Measurements from ENCODE around the gene DLGAP1.
A peak's percentile ranks its signal among the peaks of the same experiment; 100 is the strongest.

Gene DLGAP1

GRCh38 chr18:3998698-3999333, 456.3 kb downstream of the DLGAP1 start:
- CTCF ChIA-PET = interaction anchor here (0.6 to 1.2 kb wide), 4 partner anchors 14 to 329 kb away, joined by 3 to 11 read pairs (median 4); no protein-coding TSS in a partner anchor
- DNase-seq (ENCODE audit: extremely low spot score) = peak; percentile 8
- POLR2A ChIA-PET = no interaction called here
- no peak for TF ChIP-seq FOXK2 (IDR thresholded peaks at IDR 0.05)
- TF ChIP-seq, protein P1, sequence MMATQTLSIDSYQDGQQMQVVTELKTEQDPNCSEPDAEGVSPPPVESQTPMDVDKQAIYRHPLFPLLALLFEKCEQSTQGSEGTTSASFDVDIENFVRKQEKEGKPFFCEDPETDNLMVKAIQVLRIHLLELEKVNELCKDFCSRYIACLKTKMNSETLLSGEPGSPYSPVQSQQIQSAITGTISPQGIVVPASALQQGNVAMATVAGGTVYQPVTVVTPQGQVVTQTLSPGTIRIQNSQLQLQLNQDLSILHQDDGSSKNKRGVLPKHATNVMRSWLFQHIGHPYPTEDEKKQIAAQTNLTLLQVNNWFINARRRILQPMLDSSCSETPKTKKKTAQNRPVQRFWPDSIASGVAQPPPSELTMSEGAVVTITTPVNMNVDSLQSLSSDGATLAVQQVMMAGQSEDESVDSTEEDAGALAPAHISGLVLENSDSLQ (IDR thresholded peaks at IDR 0.05) = no peak
- TF ChIP-seq SP1 (IDR thresholded peaks at IDR 0.05) = no peak
- TF ChIP-seq TARDBP (IDR thresholded peaks at IDR 0.05) = no peak
- no peak for TF ChIP-seq CTBP1 (IDR thresholded peaks at IDR 0.05; ENCODE audit: borderline replicate concordance)
- no peak for TF ChIP-seq HDGF (IDR thresholded peaks at IDR 0.05; ENCODE audit: borderline replicate concordance)
- no peak for TF ChIP-seq ELF4 (IDR thresholded peaks at IDR 0.05)
- TF ChIP-seq BHLHE40 (IDR thresholded peaks at IDR 0.05; ENCODE audit: borderline replicate concordance) = no peak
- TF ChIP-seq ZNF384 (IDR thresholded peaks at IDR 0.05) = no peak
- TF ChIP-seq LEF1 (IDR thresholded peaks at IDR 0.05; ENCODE audit: borderline replicate concordance) = no peak
- no peak for TF ChIP-seq NFRKB (IDR thresholded peaks at IDR 0.05)
- no peak for TF ChIP-seq L3MBTL2 (conservative IDR thresholded peaks at IDR 0.05)

- peak; percentile 14 for DNase-seq (ENCODE audit: extremely low spot score)
- CTCF ChIA-PET = interaction anchor here (0.6 to 1.5 kb wide), 13 partner anchors 10 to 349 kb away, joined by 3 to 14 read pairs (median 3); no protein-coding TSS in a partner anchor
- POLR2A ChIA-PET = no interaction called here
- TF ChIP-seq TARDBP (IDR thresholded peaks at IDR 0.05) = no peak
- TF ChIP-seq ZNF384 (IDR thresholded peaks at IDR 0.05) = peak; percentile 78
Measured at GRCh38 chr18:3995476-3996102, 459.5 kb downstream of the DLGAP1 start.

DNA sequence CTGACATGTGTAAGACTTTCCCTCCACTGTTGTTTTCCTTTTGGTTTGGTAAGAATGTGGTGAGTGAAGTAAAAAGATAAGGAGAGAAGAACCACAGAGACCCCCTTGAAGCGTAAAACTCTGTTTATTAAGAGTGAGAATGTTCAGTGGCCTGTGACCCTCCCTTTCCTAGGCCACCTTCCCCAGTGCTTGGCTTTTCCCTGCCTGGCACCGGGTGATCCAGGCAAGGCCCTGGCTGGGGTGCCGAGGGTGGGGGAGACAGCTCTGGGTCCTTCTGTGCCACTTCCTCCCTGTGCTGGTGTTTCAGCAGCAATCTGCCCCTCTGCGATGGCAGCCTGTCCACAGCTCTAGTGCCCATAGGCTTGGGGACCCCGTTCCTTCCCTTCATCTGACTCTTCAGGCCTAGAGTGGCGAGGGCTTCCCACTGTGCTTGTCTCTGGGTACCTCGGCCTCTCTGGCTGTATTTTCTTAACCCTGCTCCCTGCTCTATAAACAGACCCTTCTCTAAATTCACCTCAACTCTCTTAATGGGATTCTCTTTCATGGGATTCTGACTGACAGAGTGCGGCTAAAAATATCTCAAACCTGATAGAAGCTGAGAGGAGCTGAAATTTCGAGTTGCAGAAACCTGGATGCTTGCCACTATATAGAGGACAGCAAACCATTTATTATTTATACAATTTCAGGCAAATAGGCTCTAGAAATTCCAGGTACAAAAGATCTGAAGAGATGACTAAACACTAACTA, 461.0 kb downstream of the DLGAP1 start:
- ChIA-PET CTCF (interaction anchor here (0.6 to 1.5 kb wide), 2 partner anchors 108 to 223 kb away, joined by 3 to 14 read pairs; no protein-coding TSS in a partner anchor), POLR2A (no interaction called here)
- TF ChIP-seq FOXK2 (IDR thresholded peaks at IDR 0.05) (no peak), NFRKB (IDR thresholded peaks at IDR 0.05) (no peak), HDGF (IDR thresholded peaks at IDR 0.05; ENCODE audit: borderline replicate concordance) (no peak), SP1 (IDR thresholded peaks at IDR 0.05) (no peak), SUZ12 (IDR thresholded peaks at IDR 0.05) (no peak), FOXM1 (IDR thresholded peaks at IDR 0.05; ENCODE audit: borderline replicate concordance) (no peak), LEF1 (IDR thresholded peaks at IDR 0.05; ENCODE audit: borderline replicate concordance) (no peak), BHLHE40 (IDR thresholded peaks at IDR 0.05; ENCODE audit: borderline replicate concordance) (no peak)
- DNase-seq (ENCODE audit: extremely low spot score) = no peak

DNA sequence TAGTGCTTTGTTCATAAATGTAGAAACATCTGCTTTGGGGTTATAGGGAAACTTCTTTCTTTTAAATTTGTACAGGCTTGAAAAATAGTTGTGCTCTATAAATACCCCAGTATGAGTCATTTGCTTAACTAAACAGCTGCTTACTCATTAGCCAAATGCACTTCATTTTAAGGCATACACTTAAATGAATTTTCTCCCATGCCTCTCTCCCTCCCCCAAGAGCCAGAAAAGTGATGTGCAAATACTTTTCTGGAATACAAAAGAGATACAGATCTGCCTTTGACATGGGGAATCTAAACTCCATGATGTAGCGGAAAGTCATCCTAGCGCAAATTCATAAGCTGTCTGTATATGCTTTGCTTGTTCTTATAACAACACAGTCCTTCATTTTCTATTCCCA, 469.4 kb downstream of the DLGAP1 start:
- TF ChIP-seq LEF1 (IDR thresholded peaks at IDR 0.05; ENCODE audit: borderline replicate concordance) = no peak
- no peak for TF ChIP-seq FOXM1 (IDR thresholded peaks at IDR 0.05; ENCODE audit: borderline replicate concordance)
- no peak for TF ChIP-seq TARDBP (IDR thresholded peaks at IDR 0.05)
- TF ChIP-seq L3MBTL2 (conservative IDR thresholded peaks at IDR 0.05) = no peak
- no peak for TF ChIP-seq SUZ12 (IDR thresholded peaks at IDR 0.05)
- no peak for TF ChIP-seq NFRKB (IDR thresholded peaks at IDR 0.05)
- no peak for TF ChIP-seq ARNT (IDR thresholded peaks at IDR 0.05)
- TF ChIP-seq SP1 (IDR thresholded peaks at IDR 0.05) = no peak
- TF ChIP-seq CTBP1 (IDR thresholded peaks at IDR 0.05; ENCODE audit: borderline replicate concordance) = no peak
- POLR2A ChIA-PET = no interaction called here
- CTCF ChIA-PET = interaction anchor here (0.7 to 1.4 kb wide), 2 partner anchors 10 to 19 kb away, joined by 5 to 6 read pairs; no protein-coding TSS in a partner anchor
- DNase-seq (ENCODE audit: extremely low spot score) = no peak

DNA sequence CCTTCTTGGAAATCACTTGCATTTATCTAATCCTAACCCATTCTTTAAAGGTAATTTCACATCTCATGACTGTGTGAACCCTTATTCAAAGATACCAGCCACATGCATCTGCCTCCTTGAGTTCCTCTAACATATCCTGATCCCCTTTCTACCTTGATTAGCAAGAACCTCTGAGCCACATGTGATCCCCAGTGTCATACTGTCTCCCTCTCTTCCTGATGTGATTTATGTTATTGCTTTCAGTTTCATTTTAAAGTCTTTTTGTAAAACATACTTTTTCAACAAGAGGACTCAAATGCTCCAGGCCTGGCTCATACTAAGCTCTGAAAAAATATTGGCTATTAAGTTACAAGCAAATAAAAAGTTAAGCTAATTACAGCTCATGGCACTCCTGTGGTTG, 470.1 kb downstream of the DLGAP1 start:
- ChIA-PET POLR2A (no interaction called here), CTCF (interaction anchor here (1.2 to 1.4 kb wide), 2 partner anchors 11 to 14 kb away, joined by 3 to 6 read pairs; no protein-coding TSS in a partner anchor)

GRCh38 chr18:3984163-3984757, 470.8 kb downstream of the DLGAP1 start:
- no peak for DNase-seq (ENCODE audit: extremely low spot score)
- TF ChIP-seq FOXA1 (IDR thresholded peaks at IDR 0.05) (no peak), FOXK2 (IDR thresholded peaks at IDR 0.05) (no peak), L3MBTL2 (conservative IDR thresholded peaks at IDR 0.05) (no peak), HDGF (IDR thresholded peaks at IDR 0.05; ENCODE audit: borderline replicate concordance) (no peak), FOXM1 (IDR thresholded peaks at IDR 0.05; ENCODE audit: borderline replicate concordance) (no peak), BHLHE40 (IDR thresholded peaks at IDR 0.05; ENCODE audit: borderline replicate concordance) (no peak), TARDBP (IDR thresholded peaks at IDR 0.05) (no peak), ELF4 (IDR thresholded peaks at IDR 0.05) (no peak), SP1 (IDR thresholded peaks at IDR 0.05) (no peak), CTBP1 (IDR thresholded peaks at IDR 0.05; ENCODE audit: borderline replicate concordance) (no peak), SUZ12 (IDR thresholded peaks at IDR 0.05) (no peak), NFRKB (IDR thresholded peaks at IDR 0.05) (no peak), ZNF384 (IDR thresholded peaks at IDR 0.05) (no peak), LEF1 (IDR thresholded peaks at IDR 0.05; ENCODE audit: borderline replicate concordance) (no peak), ARNT (IDR thresholded peaks at IDR 0.05) (no peak)
- TF ChIP-seq, protein P1 (IDR thresholded peaks at IDR 0.05) = no peak
- ChIA-PET CTCF (interaction anchor here (1.2 kb wide), 1 partner anchor 14 kb away, joined by 3 read pairs; no protein-coding TSS in a partner anchor), POLR2A (no interaction called here)

More for the DNA sequence above, 470.1 kb downstream of the DLGAP1 start:
- no peak for DNase-seq (ENCODE audit: extremely low spot score)
- TF ChIP-seq FOXM1 (IDR thresholded peaks at IDR 0.05; ENCODE audit: borderline replicate concordance) (no peak), ARNT (IDR thresholded peaks at IDR 0.05) (no peak), NFRKB (IDR thresholded peaks at IDR 0.05) (no peak), LEF1 (IDR thresholded peaks at IDR 0.05; ENCODE audit: borderline replicate concordance) (no peak), SUZ12 (IDR thresholded peaks at IDR 0.05) (no peak), FOXA1 (IDR thresholded peaks at IDR 0.05) (no peak), CTBP1 (IDR thresholded peaks at IDR 0.05; ENCODE audit: borderline replicate concordance) (no peak), HDGF (IDR thresholded peaks at IDR 0.05; ENCODE audit: borderline replicate concordance) (no peak), FOXK2 (IDR thresholded peaks at IDR 0.05) (no peak), TARDBP (IDR thresholded peaks at IDR 0.05) (no peak), ELF4 (IDR thresholded peaks at IDR 0.05) (no peak)
- TF ChIP-seq, protein P1 (IDR thresholded peaks at IDR 0.05) = no peak
